Ishikawa (cell line): Measurements from ENCODE around the gene AGO3.

Source experiments
- TAF1 ChIP-seq: IDR thresholded peaks from 2 replicates; pipeline ENCODE4 v1.6.1; 2012; ENCODE audit warnings: low read depth, mild to moderate bottlenecking
- TCF12 ChIP-seq: IDR thresholded peaks from 2 replicates; pipeline ENCODE4 v1.6.1; 2012; ENCODE audit warnings: low read depth

DNA sequence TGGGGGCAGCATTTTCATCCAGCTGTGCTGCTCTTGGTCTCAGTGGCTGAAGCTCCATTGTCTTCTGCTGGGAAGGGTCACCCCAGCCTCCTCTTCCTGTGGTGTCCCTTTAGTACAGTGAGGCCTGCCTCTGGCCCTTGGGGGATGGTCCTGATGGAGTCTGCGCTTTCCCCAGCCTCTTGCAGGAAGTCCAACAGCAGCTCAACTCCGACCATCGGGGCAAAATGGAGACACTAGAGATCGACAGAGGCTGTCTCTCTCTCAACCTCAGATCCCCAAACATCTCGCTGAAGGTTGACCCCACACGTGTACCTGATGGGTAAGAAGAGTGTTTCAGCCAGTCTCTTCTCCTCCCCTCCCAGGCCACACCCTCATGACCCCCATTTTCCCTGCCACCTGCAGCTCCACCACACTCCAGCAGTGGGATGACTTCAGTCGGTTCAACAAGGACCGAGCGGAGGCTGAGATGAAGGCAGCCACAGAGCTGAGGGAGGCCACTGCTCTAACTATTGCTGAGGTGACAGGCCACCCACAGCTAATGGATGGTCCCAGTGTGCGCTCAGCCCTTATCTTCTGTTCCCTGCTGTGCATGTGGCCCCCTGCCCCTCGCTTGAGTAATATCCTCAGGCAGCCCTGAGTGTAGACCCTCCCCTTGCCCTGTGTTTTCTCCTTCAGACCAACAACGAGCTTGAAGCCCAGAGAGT lies 155.8 kb downstream of the AGO3 start:
- TF ChIP-seq TCF12 (no peak), TAF1 (no peak)
